ENCODE data around the gene SPO11. TPM values are rescaled to one million over a fixed set of nuclear protein-coding genes. Genes with fewer than 3 reads are reported as not detected.
A peak's percentile ranks its signal among the peaks of the same experiment; 100 is the strongest.

Gene SPO11
- total and polyA plus RNA-seq, 10 of the 15 experiments (the other 5 are each of a cell fraction or from before 2014, with no cell fraction given), result not detected

- in situ Hi-C loops (cut with MboI) (loop anchor here (10.0 to 25.0 kb wide), 2 partner anchors 823 to 1280 kb away; partner anchors contain the start of gene STX16), intact Hi-C loops (cut with micrococcal nuclease; ENCODE audit: unreplicated experiment) (loop anchor here (1.0 to 2.0 kb wide), 2 partner anchors 113 to 211 kb away; no protein-coding TSS in a partner anchor)
- ChIA-PET CTCF (interaction anchor here (0.6 to 5.6 kb wide), 19 partner anchors 10 to 387 kb away, joined by 3 to 47 read pairs (median 4); no protein-coding TSS in a partner anchor), RAD21 (ENCODE audit: unreplicated experiment) (interaction anchor here (0.6 to 2.9 kb wide), 8 partner anchors 10 to 130 kb away, joined by 3 to 18 read pairs (median 7); partner anchors contain the start of gene RBM38), SMC1A (ENCODE audit: uncharacterized antibody, unreplicated experiment) (interaction anchor here (0.7 to 7.1 kb wide), 13 partner anchors 8 to 117 kb away, joined by 3 to 48 read pairs (median 5); no protein-coding TSS in a partner anchor), POLR2A (no interaction called here)
- no peaks in the 10 kb centered on the region for H3K79me2 ChIP-seq (ENCODE audit: control insufficient read depth, insufficient read depth, low read length)
- no peaks in the 10 kb centered on the region for H3K27me3 ChIP-seq (replicated peaks in 1 of 2; ENCODE audit: control insufficient read depth in 2 of 2, insufficient read depth in 2 of 2, low read length in 1 of 2)
- no peak overlapping the region for H3K27ac ChIP-seq (ENCODE audit: control insufficient read depth, insufficient read depth)
- no TSS peak for BruUV-seq (replicated peaks)
- no peak overlapping the region for H3K4me3 ChIP-seq
- no peak overlapping the region for H3K9ac ChIP-seq (ENCODE audit: control insufficient read depth, insufficient read depth, low read length)
- ATAC-seq (peak; percentile 92), DNase-seq (ENCODE audit: low read depth, low spot score) (no peak), FAIRE-seq (peak; percentile 92)
- H3K36me3 ChIP-seq (ENCODE audit: control insufficient read depth in 2 of 2, insufficient read depth in 2 of 2, low read length in 1 of 2), result peaks cover 9 to 18% of the 10 kb centered on the region in 2 experiments
- H3K4me2 ChIP-seq (ENCODE audit: control insufficient read depth, insufficient read depth), result no peak overlapping the region
- WGBS (ENCODE audit: insufficient coverage, insufficient replicate concordance, low lambda C conversion rate, missing lambda C conversion rate), result 43% methylated on average over 20 of the region's 20 CpGs
- H2AFZ ChIP-seq (ENCODE audit: control insufficient read depth, low read depth, low read length), result no peak overlapping the region
- H4K20me1 ChIP-seq (ENCODE audit: control insufficient read depth, insufficient read depth), result no peaks in the 10 kb centered on the region
- no peaks in the 10 kb centered on the region for H3K9me3 ChIP-seq (replicated peaks; ENCODE audit: control insufficient read depth, insufficient read depth, low read length)
- peaks cover 11% of the 10 kb centered on the region; the same call in 1 of the 2 replicates for H3K4me1 ChIP-seq (ENCODE audit: control insufficient read depth, insufficient read depth, low read length)
- TF ChIP-seq BHLHE40 (IDR thresholded peaks at IDR 0.05; ENCODE audit: borderline replicate concordance in 1 of 2, low read depth in 2 of 2, low read length in 1 of 2), result peak in 1 of 2 experiments; percentile 42; a peak in 2 of 4 replicates
- peak; percentile 50; the same call in 1 of the 2 replicates for TF ChIP-seq ZNF687 (IDR thresholded peaks at IDR 0.05)
- TF ChIP-seq ZNF592 (IDR thresholded peaks at IDR 0.05), result 0 out of 2 replicates have a peak, but pooled peaks have one; percentile 31
- 0 out of 2 replicates have a peak, but pooled peaks have one; percentile 9 for TF ChIP-seq PKNOX1 (IDR thresholded peaks at IDR 0.05)
- peak; percentile 72; the same call in 1 of the 2 replicates for TF ChIP-seq MAX (IDR thresholded peaks at IDR 0.05; ENCODE audit: low read depth, low read length)
- peak; percentile 92 for TF ChIP-seq RAD21 (IDR thresholded peaks at IDR 0.05; ENCODE audit: insufficient read depth, low read depth, low read length)
- TF ChIP-seq SMC3 (IDR thresholded peaks at IDR 0.05; ENCODE audit: borderline replicate concordance, low read length), result peak; percentile 99
- TF ChIP-seq STAT3 (IDR thresholded peaks at IDR 0.05; ENCODE audit: low read depth, low read length), result 0 out of 2 replicates have a peak, but pooled peaks have one; percentile 12
- TF ChIP-seq USF1 (IDR thresholded peaks at IDR 0.05; ENCODE audit: borderline replicate concordance, extremely low read length, insufficient read depth, low read depth, low read length), result no peak
Measured at GRCh38 chr20:57381596-57382503, 52.2 kb downstream of the SPO11 start.

All from GM12878 (cell line).